ENCODE results near the gene ACP4.
"Not testable (repeated sequence)": the region's sequence is repeated elsewhere in the genome, so short reads cannot be mapped to it uniquely, and the experiment has no call there.

The ACP4 gene

GRCh38 chr19:50790396-50790795 is at the start of gene ACP4:
Gene ACP4, plus strand, starts transcription at chr19:50790415. Its CDS starts 0 bp downstream, at chr19:50790415.
- no peak within 1 kb of the TSS for H3K4me3 ChIP-seq (ENCODE audit: control insufficient read depth, low read depth, low read length)
- no peak for DNase-seq (ENCODE audit: low read depth)
- TF ChIP-seq CTCF (conservative IDR thresholded peaks at IDR 0.05; ENCODE audit: control insufficient read depth, insufficient read depth, low read depth, low read length) = no peak

DNA sequence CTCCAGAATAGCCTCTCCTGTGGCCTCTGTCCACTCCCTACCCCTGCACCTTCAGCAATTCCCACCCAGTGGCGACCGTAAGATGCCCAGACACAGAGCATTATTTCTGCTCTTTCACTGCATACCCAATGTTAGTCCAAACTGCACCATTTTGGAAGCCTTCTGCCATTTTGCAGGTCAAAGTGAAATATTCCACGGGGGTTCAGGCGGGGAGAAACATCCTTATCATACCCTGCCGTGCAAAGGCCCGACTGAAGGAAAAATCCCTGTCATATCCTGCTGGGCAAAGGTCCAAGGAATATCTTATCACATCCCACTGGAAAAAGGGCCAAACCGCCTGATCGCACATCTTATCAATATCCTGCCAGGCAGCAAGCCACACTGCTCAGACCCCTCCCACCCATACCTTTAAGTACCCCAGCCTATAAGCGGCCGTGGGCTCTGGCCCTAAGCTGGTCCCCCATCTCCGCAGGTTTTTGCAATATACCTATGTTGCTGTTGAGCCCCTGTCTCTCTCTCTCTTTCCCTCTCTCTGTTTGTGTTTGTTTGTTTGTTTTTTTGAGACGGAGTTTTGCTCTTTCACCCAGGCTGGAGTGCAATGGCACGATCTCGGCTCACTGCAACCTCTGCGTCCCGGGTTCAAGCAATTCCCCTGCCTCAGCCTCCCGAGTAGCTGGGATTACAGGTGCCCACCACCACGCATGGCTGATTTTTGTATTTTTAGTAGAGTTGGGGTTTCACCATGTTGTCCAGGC is 48.9 kb upstream of the ACP4 start:
- no peak for DNase-seq (ENCODE audit: low read depth)
- no peak overlapping the region for H3K4me3 ChIP-seq (ENCODE audit: control insufficient read depth, low read depth, low read length)
- TF ChIP-seq CTCF (conservative IDR thresholded peaks at IDR 0.05; ENCODE audit: control insufficient read depth, insufficient read depth, low read depth, low read length) = no peak

GRCh38 chr19:50743537-50743936 is 46.7 kb upstream of the ACP4 start:
- DNase-seq (ENCODE audit: low read depth) = no peak
- no peak overlapping the region for H3K4me3 ChIP-seq (ENCODE audit: control insufficient read depth, low read depth, low read length)
- no peak for TF ChIP-seq CTCF (conservative IDR thresholded peaks at IDR 0.05; ENCODE audit: control insufficient read depth, insufficient read depth, low read depth, low read length)

DNA sequence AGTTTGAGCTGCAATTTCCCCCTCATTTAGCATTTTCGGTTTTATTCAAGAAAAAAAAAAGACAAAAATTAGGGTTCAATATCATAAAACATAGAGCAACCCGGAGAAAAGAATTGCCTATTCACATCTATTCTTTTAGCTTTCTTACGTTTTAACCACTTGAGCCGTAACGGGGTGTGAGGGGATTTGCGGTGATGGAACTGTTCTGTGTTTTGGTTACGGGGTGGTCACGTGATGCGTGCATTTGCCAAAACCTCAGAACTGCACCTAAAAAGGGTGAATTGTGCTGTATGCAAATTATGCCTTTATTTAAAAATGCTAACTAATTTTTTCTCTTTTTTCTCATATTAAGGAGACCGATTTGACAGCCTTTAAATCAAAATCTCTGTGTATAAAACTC is 45.0 kb upstream of the ACP4 start:
- TF ChIP-seq CTCF (conservative IDR thresholded peaks at IDR 0.05; ENCODE audit: control insufficient read depth, insufficient read depth, low read depth, low read length) = no peak

GRCh38 chr19:50747141-50747540 is 43.1 kb upstream of the ACP4 start:
- not testable (repeated sequence) for H3K4me3 ChIP-seq (ENCODE audit: control insufficient read depth, low read depth, low read length); DNase-seq (ENCODE audit: low read depth)

More for the DNA sequence above, 45.0 kb upstream of the ACP4 start:
- no peak for DNase-seq (ENCODE audit: low read depth)
- no peak overlapping the region for H3K4me3 ChIP-seq (ENCODE audit: control insufficient read depth, low read depth, low read length)

DNA sequence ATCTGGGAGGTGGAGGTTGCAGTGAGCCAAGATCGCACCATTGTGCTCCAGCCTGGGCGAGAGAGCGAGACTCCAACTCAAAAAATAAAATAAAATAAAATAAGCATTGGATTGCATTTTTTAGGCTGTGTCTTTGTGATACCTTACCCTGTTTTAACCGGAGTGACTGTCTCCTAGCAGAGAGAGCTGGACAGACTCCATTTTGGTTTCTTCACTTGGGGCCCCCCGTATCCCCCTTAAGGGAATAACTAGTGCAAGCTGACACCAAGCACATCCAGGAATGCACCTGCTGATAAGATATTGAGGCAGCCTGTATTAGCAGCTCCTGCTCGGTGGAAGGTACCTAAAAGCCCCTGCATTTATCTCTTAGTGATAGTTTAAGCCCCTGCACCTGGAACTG is 40.7 kb upstream of the ACP4 start:
- DNase-seq (ENCODE audit: low read depth) = no peak
- no peak overlapping the region for H3K4me3 ChIP-seq (ENCODE audit: control insufficient read depth, low read depth, low read length)
- no peak for TF ChIP-seq CTCF (conservative IDR thresholded peaks at IDR 0.05; ENCODE audit: control insufficient read depth, insufficient read depth, low read depth, low read length)

DNA sequence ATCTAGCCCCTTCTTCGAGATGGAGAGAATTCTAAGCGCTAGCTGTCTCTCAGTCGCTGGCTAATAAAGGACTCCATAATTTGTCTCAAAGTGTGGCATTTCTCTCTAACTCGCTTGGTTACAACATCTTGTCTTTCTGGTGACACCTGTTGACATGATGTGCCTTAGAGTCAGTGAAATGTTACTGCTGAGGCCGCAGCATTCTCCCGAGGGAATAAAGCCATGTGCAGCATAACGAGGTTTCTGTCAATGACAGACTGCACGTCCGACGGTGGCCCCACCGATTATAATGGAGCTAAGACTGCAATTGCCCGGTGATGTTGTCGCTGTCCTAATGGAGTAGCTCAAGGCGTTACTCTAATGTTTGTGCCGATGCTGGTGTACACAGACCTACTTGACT is 40.2 kb upstream of the ACP4 start:
- no peak for DNase-seq (ENCODE audit: low read depth)
- H3K4me3 ChIP-seq (ENCODE audit: control insufficient read depth, low read depth, low read length) = no peak overlapping the region
- TF ChIP-seq CTCF (conservative IDR thresholded peaks at IDR 0.05; ENCODE audit: control insufficient read depth, insufficient read depth, low read depth, low read length) = no peak
